GM19023 (cell line): ENCODE results near the gene PAEP.
"Not testable (repeated sequence)": the region's sequence is repeated elsewhere in the genome, so short reads cannot be mapped to it uniquely, and the experiment has no call there.

ENCODE experiments used
- ATAC-seq: cut with Tn5 transposase; IDR thresholded peaks from one replicate; pipeline ENCODE4 v1.9.1; 2021; ENCODE audit warnings: mild to moderate bottlenecking, moderate library complexity; ENCODE audit not compliant: unreplicated experiment

The PAEP gene

DNA sequence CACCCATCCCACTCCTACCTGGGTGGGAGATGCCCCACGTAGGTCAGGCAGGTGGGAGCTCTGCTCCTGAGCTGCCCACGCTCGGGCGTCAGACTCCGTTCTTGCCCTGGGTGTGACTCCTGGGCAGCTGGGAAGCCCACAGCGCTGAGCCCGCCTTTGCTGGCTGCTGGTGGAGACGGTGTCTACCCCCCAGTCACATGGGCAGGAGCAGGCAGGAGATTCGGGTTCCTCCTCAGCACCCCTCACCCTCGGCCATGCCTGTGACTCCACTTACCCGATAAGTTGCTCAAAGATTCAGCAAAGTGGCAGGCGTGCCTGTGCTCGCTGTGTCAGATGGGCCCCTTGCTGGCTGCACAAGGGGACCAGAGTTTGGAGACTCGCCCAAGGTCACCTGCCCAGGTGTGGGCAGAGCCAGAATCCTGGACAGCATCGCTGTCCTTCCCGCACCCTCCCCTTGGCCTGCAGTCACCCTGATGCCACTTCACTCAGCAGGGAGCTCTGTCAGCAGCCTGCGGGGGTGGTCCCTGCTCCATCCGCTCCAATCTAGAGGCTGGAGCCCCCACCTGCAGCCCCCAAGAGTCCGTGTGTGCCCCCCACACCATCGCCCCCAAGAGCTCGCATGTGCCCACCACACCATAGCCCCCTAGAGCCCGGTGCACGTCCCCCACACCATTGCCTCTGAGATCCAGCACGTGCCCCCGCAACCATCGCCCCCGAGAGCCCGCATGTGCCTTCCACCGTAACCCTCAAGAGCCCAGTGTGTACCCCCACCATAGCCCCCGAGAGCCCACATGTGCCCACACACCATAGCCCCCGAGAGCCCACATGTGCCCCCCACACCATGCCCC lies 36.1 kb upstream of the PAEP start:
- no peak for ATAC-seq

DNA sequence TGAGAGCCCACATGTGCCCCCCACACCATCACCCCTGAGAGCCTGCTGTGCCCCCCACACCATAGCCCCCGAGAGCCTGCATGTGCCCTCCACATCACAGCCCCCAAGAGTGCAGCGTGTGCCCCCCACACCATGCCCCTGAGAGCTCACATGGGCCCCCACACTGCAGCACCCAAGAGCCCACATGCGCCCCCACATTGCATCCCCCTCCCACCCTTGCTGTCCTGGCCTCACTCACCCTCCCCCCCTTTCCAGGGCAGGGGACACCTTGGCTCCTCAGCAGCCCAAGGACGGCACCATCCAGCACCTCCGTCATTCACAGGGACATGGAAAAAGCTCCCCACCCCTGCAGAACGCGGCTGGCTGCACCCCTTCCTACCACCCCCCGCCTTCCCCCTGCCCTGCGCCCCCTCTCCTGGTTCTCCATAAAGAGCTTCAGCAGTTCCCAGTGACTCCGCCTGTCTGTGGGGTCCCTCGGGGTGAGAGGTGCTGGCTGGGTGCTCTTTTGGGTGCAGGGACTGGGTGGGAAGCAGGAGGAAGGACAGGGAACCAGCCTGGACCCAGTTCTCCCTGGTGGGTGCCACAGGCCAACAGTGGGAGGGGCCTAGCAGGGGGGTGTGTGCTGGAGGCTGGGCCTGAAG lies 35.3 kb upstream of the PAEP start:
- no peak for ATAC-seq

DNA sequence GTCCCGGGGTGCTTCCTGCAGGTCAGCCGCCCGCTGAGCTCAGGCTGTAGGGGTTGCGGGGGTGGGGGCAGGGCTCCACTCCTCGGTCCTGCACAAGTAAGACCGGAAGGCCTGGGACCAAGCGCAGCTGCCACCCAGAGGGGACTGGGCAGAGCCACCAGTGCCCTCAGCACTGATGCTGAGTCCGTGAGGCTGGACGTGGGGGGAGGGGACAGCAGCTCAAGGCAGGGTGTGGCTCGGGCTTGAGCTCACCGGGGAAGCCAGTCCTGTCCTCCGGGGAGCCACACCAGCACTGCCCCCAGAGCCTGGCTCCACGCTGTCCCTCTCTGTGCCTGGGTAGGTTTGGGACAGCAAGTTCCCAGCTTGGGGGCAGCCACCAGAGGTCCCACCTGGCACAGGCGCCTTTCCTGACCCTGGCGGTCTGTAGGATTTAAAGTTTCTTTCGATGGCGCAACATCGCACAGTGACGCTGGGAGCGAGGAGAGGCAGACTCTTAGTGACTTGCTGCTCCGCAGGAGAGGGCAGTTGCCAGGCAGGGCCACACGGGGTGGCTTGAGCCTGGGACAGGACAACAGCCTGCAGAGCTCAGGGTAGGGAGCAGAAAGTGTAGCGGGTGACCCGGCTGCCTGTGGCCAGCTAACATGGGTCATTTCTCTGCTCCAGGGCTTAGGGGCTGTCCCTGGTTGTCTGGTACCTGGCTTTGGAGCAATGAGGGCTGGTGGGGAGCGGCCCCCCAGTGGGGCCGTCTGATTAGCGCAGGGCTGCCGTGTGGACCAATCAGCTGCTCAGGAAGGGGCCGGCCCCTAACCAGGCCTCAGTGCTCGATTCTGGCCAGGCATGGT lies 34.6 kb upstream of the PAEP start:
- ATAC-seq, result no peak

DNA sequence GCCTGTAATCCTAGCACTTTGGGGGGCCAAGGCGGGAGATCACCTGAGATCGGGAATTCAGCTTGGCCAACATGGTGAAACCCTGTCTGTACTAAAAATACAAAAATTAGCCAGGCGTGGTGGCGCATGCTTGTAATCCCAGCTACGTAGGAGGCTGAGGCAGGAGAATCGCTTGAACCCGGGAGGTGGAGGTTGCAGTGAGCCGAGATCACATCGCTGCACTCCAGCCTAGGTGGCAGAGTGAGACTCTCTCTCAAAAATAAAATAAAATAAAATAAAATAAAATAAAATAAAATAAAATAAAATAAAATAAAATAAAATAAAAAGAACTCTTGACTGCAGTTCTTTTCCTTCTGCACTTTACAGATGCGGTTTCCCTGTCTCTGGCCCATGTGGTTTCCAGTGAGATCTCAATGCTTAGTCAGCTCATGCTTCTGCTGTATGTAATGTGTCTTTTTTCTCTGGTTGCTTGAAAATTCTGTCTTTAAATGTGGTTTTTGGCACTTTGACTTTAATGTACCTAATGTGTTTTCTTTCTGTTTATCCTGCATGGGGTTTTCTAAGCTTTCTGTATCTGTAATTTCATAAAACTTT lies 32.6 kb upstream of the PAEP start:
- not testable (repeated sequence) for ATAC-seq

DNA sequence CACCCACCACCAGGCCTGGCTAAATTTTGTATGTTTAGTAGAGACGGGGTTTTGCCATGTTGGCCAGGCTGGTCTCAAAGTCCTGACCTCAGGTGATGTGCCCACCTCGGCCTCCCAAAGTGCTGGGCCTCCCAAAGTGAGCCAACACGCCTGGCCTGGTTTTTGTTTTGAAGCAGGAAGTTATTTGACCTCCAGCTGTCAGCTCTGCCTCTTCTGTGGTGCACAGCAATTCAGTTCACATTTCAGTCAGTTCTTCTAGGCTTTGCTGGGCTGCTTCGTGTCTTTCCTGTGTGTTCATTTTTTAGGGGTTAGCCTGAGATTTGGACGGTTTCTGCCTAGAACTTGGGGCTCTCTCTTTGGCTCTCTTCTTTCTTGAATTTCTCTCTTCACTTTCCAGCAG lies 31.4 kb upstream of the PAEP start:
- ATAC-seq, result no peak

DNA sequence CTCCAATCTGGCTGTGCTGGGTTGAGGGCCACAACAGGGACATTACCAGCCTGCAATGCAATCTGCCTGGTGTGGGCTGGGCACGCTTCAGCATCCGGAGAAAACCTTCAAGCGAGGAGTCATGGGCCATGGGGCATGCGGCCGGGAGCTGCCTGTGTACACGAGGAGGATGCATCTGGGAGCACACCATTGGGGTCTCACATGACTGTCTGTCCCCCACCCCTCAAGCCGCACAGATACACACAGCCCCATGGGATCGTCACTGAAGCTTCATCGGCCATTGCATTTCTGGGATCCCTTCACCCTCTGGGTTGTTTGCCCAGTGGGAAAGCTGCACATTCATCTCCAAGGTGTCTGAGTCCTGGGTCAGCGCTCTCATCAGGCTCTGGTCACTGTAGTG lies 30.5 kb upstream of the PAEP start:
- no peak for ATAC-seq

DNA sequence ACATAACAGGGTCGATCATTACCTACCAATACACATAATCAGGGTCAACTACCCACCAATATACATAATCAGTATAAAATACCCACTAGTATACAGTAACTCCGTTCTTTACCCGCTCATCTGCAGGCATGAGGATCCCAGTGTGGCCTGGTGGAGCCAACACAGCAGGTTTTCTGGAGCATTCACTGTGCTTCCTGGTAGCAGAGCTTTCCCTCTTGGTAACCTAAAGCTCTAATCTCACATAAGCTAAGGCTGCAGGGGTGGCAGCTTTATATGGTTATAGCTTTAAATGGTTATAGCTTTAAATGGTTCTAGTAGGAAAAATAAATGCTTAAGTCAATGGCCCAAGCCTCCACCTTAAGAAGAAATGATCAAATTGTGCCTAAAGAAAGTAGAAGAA lies 28.4 kb upstream of the PAEP start:
- no peak for ATAC-seq

DNA sequence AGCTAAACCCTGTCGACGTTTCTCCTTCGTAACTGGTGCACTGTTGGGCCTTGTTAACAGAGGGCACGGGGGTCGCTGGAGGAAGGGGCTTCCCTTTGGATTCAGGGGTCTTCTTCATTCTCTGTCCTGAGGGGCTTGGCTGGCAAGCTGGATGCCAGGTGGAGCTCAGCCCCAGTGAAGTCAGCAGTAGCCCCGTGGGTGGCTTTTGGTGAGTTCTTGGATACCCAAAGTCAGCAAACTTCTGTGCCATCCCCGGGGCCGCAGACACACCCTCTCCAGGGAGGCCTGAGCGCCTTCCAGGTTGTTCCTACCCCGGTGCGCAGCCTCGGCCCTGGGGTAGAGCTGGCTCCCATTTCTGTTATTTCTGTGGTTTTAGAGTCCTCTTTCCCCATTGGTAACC lies 27.9 kb upstream of the PAEP start:
- no peak for ATAC-seq

DNA sequence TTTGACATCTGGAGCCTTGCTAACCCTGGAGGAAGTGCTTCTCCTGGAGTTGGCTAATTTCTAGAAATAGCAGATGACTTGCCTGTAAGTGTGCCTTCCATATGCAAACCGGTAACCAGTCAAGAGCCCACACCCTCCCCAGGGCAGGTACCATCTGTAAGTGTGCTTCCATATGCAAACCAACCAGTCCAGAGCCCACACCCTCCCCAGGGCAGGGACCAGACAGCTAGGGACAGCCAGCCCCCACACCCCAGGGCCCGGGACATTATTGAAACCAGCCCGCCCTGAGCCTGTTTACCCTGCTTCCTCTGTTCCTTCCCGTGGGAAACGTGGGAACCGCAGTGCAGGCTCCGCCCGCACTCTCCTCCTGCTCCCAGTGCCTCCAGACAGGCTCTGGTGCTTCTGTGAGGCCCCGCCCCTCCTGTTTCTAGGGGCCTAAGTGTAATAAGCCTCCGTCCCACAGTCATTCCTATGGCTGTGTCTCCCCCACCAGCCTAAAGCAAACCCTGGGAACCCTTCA lies 27.3 kb upstream of the PAEP start:
- not testable (repeated sequence) for ATAC-seq

DNA sequence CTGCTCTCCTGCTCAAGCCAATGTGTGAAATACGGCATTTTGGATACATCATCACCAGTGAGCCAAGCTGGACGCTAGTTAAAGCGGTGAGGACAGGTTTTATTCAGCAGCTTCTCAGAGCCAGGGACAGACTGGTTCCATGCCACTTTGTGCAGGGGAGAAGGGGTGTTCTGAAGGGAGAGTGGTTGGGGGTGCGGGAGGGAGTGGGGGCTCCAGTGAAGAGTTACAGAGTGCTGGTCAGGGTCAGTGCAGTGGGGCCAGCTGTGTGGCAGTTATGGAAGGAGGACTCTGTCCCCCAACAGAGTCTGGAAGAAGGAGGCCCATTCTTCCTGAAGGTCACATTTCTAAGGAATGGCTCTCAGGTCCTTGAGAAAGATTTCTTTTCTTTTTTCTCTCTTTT lies 26.7 kb upstream of the PAEP start:
- not testable (repeated sequence) for ATAC-seq

DNA sequence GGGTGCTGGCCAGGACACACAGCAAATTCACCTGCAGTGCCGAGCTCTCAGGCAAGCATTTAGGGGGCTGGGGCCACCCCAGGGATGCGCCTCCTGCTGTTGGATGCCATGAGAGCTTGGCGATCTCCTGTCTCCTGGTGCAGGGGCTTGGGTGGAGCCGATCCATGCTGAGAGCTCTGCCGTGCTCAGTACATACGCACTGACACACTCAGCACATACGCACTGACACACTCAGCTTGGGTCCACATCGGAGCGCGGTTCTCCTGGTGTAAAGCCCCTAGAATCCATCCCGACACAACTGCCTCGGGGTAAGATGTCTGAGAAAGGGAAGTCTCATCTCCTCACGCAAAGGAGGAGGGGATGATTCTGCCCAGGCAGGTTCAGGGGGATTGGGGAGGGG lies 25.9 kb upstream of the PAEP start:
- not testable (repeated sequence) for ATAC-seq

DNA sequence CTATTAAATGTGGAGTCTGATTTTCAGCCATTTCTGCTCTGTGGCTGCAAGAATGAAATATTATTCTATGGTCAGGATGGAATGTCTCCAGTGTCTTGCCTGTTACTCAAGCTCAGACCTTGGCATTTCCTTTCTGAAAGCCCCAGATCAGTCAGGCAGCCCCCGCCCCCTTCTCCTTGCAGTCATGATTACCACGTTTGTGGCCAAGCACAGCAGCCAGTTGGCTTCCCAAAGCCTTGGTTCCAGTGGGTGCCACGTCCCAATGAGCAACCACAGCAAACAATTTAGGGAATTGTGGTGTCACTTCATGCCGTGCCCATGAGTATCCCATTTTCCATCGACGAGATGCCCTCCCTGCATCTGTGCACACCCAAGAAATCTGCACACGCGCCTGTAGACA lies 25.3 kb upstream of the PAEP start:
- no peak for ATAC-seq

DNA sequence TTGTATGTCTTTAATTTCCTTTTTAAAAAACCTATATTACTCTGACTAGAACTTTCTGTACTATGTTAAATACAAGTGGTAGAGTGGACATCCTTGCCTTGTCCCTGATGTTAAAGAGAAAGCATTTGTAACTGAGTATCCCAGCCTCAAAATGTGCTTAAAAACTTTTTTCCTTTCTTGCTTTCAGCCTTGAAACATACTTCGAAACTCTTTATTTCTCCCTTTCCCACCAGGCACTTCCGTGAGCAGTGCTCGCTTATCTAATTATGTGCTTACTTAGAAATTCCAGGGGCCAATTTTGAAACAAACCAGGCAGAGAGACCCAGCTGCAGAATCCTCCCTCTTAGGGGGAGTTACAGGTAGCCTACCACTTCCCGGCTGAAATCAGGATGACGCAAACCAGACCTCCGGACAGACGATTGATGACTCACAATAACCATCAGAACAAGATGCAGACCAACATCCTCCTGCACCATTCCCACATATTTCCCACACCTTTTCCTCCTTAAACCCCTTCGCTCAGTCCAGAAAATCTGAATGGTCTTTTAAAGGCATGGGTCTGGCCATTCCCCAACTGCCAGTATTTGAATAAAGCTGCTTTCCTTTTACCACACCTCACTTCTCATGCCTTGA lies 18.2 kb upstream of the PAEP start:
- not testable (repeated sequence) for ATAC-seq

DNA sequence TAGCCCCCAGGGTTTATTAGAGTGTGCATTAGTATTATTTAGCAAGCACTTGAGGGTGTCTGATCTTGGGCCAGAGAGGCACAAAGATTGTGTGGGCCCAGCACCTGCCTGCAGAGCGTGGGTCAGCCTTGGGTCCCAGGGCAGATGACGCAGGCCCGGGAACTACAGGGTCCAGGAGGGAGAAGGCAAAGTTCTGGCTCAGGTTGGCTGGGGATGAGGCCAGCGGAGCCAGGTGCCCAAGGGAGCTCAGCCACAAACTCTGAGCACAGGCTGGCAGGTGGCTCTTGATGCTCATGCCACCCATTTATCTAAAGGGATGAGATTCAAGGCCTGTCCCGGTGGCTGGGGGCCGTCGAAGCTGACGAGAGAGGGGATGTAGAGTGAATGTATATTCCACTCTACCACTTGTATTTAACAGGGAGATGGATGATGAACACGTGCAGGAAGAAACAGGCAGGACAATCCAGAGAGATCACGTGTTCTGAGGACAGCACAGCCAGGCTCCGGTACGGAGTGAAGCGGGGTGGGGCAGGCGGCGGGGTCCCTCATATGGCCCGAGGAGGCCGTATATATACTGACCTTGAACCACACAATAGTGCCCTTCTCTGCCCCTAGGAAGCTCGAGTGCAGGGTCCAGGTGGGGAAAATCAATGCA lies 16.4 kb upstream of the PAEP start:
- ATAC-seq, result no peak

DNA sequence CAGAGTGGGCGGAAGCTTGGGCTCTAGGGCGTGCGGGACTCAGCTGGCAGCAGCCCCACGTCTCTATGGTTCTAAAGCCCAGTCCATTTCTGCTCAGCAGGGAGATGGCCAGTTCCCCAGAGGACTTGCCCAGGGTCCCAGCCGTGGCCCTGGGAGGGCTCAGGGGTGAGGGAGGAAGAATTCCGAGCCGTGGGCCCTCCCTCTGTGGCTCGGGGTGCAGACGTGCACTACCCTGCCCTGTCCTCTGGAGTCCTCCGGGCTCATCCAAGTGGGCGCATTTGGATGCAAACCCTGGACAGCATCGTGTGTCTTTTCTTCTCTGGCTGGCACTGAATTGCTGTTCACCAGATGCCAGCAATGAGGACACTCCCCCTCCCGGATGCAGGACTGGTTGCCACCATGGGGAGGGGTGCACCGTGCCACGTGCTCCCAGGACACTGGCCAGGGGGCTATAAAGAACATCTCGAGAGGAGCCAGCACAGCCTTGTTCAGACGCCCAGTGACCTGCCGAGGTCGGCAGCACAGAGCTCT lies 15.8 kb upstream of the PAEP start, which contains the start of gene OBP2A:
TSS of gene OBP2A (plus strand) at position 481 of the 531 bp plus-strand sequence. CDS start 55 bp downstream, outside the sequence.
- not testable (repeated sequence) for ATAC-seq

DNA sequence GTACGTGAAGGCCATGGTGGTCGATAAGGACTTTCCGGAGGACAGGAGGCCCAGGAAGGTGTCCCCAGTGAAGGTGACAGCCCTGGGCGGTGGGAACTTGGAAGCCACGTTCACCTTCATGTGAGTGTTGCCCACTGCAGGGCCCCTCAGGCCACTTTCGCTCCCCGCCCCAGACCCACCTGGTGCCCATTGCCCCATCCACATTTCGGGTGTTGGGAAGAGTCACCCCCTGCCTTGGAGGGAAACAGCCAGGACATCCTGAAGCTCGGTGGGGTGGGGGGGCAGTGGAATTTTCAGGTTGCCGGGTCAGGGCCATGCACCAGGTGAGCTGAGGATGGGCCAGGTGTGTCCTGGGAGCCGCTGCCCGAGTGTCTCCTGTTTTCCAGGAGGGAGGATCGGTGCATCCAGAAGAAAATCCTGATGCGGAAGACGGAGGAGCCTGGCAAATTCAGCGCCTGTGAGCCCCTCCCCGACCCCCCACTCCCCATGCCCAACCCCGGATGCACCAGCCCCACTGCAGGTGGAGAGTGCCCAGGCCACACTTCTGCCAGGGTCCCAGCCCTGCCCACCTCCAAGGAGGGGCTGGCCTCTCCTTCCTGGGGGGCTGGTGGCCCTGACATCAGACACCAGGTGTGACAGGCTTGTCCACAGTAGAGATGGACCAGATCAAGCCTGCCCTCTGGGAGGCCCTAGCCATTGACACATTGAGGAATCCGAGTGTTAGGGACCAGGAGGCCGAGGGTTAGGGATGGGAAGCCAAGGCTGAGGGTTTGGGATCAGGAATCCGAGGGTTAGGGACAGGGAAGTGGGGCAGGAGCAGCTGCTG lies 14.6 kb upstream of the PAEP start:
- ATAC-seq, result not testable (repeated sequence)

DNA sequence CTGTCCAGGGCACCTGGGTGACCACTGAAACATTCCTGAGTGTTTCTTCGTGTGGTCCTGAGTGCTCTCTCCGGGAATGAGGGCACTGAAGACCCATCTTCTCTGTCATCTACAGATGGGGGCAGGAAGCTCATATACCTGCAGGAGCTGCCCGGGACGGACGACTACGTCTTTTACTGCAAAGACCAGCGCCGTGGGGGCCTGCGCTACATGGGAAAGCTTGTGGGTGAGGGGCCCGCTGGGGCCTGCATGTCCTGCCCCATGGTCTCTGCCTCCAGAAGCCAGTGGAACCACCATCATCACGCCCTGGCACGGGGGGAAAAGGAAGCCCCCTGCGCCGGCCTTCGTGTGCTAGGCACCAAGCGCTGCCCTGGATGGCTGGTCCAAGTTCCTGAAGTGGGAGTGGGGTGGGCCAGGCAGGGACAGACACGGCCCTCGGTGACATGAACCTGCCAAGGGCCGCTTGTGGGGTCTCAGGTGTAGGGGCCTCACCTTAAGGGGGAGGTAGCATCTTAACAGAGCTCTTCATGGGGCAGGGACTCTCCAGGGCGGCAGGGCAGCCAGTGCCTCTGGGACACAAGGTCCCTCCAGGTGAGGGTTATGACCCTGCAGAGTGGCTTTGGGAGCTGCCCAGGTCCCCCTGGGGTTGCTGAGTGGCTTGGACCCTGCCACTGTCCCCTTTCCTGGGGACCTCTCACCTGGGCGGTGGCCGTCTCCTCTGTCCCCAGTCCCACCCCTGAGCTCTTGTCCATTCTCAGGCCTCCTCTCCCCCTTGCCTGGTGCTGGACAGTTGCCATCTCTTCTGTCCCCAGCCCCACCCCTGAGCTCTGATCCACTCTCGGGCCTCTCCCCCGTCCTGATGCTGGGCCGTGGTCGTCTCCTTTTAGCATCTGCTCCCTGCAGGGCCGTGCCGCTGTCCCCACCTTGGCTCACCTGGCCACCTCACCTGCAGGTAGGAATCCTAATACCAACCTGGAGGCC lies 13.5 kb upstream of the PAEP start:
- no peak for ATAC-seq
